Measurements from ENCODE around the gene LCN1. TPM values are rescaled to one million over a fixed set of nuclear protein-coding genes. Genes with fewer than 3 reads are reported as not detected.

The LCN1 gene
- total RNA-seq, 6 donors from 2014 or later = not detected

- H3K27me3 ChIP-seq = no peaks in the 10 kb centered on the region
- peak overlapping the region; percentile 42 to 87 (median 71) for H3K27ac ChIP-seq
- H3K36me3 ChIP-seq = no peaks in the 10 kb centered on the region
- 77 to 85% methylated on average over 8 to 10 of the region's 10 CpGs for WGBS, 2 donors
- no peaks in the 10 kb centered on the region for H3K9me3 ChIP-seq
- no peak for TF ChIP-seq POLR2AphosphoS5 (IDR thresholded peaks at IDR 0.05)
- TF ChIP-seq POLR2A (IDR thresholded peaks at IDR 0.05) = no peak
- TF ChIP-seq CTCF (IDR thresholded peaks at IDR 0.05) = no peak
- TF ChIP-seq EP300 (IDR thresholded peaks at IDR 0.05) = no peak
- peak in 1 of 2 donors; percentile 60 for DNase-seq
- H3K4me1 ChIP-seq = peaks cover 12 to 27% (median 22%) of the 10 kb centered on the region in 4 donors
- peak; percentile 21 to 78 for ATAC-seq (ENCODE audit: low FRiP score in 2 of 2)
- no peak overlapping the region for H3K4me3 ChIP-seq
These were observed 44.5 kb upstream of the LCN1 start for GRCh38 chr9:135476561-135477355.

GRCh38 chr9:135478191-135478590 lies 43.0 kb upstream of the LCN1 start:
- H3K4me3 ChIP-seq = peak overlapping the region in 1 of 4 donors; percentile 83
- no peak for ATAC-seq (ENCODE audit: low FRiP score in 2 of 2)
- H3K9me3 ChIP-seq = no peaks in the 10 kb centered on the region
- peak overlapping the region; percentile 43 to 90 (median 82) for H3K27ac ChIP-seq
- peaks cover 12 to 27% (median 22%) of the 10 kb centered on the region in 4 donors for H3K4me1 ChIP-seq
- H3K27me3 ChIP-seq = no peaks in the 10 kb centered on the region
- DNase-seq = no peak
- H3K36me3 ChIP-seq = no peaks in the 10 kb centered on the region
- TF ChIP-seq POLR2A (IDR thresholded peaks at IDR 0.05) (no peak), POLR2AphosphoS5 (IDR thresholded peaks at IDR 0.05) (no peak), CTCF (IDR thresholded peaks at IDR 0.05) (no peak), EP300 (IDR thresholded peaks at IDR 0.05) (no peak)
- 62 to 73% methylated on average over 10 of the region's 10 CpGs for WGBS, 2 donors

- H3K9me3 ChIP-seq = no peaks in the 10 kb centered on the region
- peak overlapping the region; percentile 37 to 92 (median 78) for H3K4me3 ChIP-seq
- ATAC-seq (ENCODE audit: low FRiP score in 2 of 2) (peak; percentile 61 to 75), DNase-seq (peak; percentile 75 to 86)
- TF ChIP-seq POLR2AphosphoS5 (IDR thresholded peaks at IDR 0.05) (peak in 1 of 2 donors; percentile 64), CTCF (IDR thresholded peaks at IDR 0.05) (peak in 2 of 6 experiments; percentile 6 to 9), POLR2A (IDR thresholded peaks at IDR 0.05) (peak in 1 of 4 donors; percentile 68), EP300 (IDR thresholded peaks at IDR 0.05) (no peak)
- 0 to 4% methylated on average over 4 to 25 of the region's 64 CpGs for WGBS, 2 donors
- peak overlapping the region; percentile 81 to 90 (median 84) for H3K27ac ChIP-seq
- peaks cover 0 to 5% (median 3%) of the 10 kb centered on the region in 4 donors for H3K36me3 ChIP-seq
- H3K27me3 ChIP-seq = no peaks in the 10 kb centered on the region
- peaks cover 12 to 27% (median 22%) of the 10 kb centered on the region in 4 donors for H3K4me1 ChIP-seq
These were observed 42.3 kb upstream of the LCN1 start for GRCh38 chr9:135478829-135479468.

- H3K4me3 ChIP-seq = peak within 1 kb of the TSS; percentile 72 to 92 (median 82)
- no CpG with 5 or more reads among the region's 103 CpGs for WGBS, 2 donors
- H3K9me3 ChIP-seq = no peaks in the 10 kb centered on the region
- ATAC-seq (ENCODE audit: low FRiP score in 2 of 2) (peak in 1 of 2 donors; percentile 14), DNase-seq (peak; percentile 50 to 90)
- peak within 1 kb of the TSS; percentile 81 to 90 (median 84) for H3K27ac ChIP-seq
- H3K36me3 ChIP-seq = peaks cover 0 to 11% (median 9%) of the 10 kb centered on the region in 4 donors
- TF ChIP-seq CTCF (IDR thresholded peaks at IDR 0.05) (no peak), POLR2AphosphoS5 (IDR thresholded peaks at IDR 0.05) (peak in 1 of 2 donors; percentile 30), EP300 (IDR thresholded peaks at IDR 0.05) (no peak), POLR2A (IDR thresholded peaks at IDR 0.05) (no peak)
- H3K4me1 ChIP-seq = peaks cover 12 to 27% (median 22%) of the 10 kb centered on the region in 4 donors
- H3K27me3 ChIP-seq = no peaks in the 10 kb centered on the region
These were observed 41.7 kb upstream of the LCN1 start, which contains the start of gene PPP1R26 for GRCh38 chr9:135479469-135480052. Gene PPP1R26 (plus strand): TSS chr9:135479782. CDS start chr9:135484511, 4,729 bp downstream.

Measured in upper lobe of left lung (tissue), 6 donors.